ENCODE measurements around the gene PAGR1. TPM values are rescaled to one million over a fixed set of nuclear protein-coding genes. Genes with fewer than 3 reads are reported as not detected.
"Not testable (repeated sequence)": the region's sequence is repeated elsewhere in the genome, so short reads cannot be mapped to it uniquely, and the experiment has no call there.

The PAGR1 gene
- total RNA-seq, 2 donors from 2014 or later: 64.3 to 64.4 TPM

DNA sequence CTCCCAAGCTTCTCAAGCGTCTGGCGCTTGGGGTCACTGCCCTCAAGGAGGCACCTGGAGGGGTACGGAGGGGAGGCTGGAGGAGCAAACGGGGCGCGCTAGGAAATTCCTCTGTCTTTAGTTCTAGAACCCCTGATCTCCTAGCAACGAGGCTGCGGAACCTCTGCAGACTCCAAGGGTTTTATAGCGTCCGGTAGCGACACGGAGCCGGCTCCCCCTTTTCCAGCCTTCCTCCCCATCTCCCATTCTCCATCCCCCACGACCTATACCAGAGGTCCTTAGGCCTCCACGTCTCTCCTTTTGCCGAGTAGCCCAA lies 47.7 kb downstream of the PAGR1 start:
- peak overlapping the region in 1 of 2 donors; percentile 96 for H3K27ac ChIP-seq
- no peaks in the 10 kb centered on the region for H3K9me3 ChIP-seq
- WGBS: 30% methylated on average over 16 of the region's 16 CpGs
- intact Hi-C loops (cut with DNase I): loop anchor here (5.0 kb wide), 2 partner anchors 46 to 139 kb away; partner anchors contain the start of gene PAGR1
- H3K36me3 ChIP-seq: no peaks in the 10 kb centered on the region
- TF ChIP-seq POLR2A (IDR thresholded peaks at IDR 0.05) (no peak), POLR2AphosphoS5 (IDR thresholded peaks at IDR 0.05) (no peak)
- TF ChIP-seq, protein P1, sequence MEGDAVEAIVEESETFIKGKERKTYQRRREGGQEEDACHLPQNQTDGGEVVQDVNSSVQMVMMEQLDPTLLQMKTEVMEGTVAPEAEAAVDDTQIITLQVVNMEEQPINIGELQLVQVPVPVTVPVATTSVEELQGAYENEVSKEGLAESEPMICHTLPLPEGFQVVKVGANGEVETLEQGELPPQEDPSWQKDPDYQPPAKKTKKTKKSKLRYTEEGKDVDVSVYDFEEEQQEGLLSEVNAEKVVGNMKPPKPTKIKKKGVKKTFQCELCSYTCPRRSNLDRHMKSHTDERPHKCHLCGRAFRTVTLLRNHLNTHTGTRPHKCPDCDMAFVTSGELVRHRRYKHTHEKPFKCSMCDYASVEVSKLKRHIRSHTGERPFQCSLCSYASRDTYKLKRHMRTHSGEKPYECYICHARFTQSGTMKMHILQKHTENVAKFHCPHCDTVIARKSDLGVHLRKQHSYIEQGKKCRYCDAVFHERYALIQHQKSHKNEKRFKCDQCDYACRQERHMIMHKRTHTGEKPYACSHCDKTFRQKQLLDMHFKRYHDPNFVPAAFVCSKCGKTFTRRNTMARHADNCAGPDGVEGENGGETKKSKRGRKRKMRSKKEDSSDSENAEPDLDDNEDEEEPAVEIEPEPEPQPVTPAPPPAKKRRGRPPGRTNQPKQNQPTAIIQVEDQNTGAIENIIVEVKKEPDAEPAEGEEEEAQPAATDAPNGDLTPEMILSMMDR (IDR thresholded peaks at IDR 0.05): no peak
- peak overlapping the region in 1 of 2 donors; percentile 99 for H3K4me3 ChIP-seq
- no peak for DNase-seq (ENCODE audit: low spot score)
- H3K4me1 ChIP-seq (replicated peaks): peaks cover 9% of the 10 kb centered on the region
- H3K27me3 ChIP-seq (replicated peaks; ENCODE audit: insufficient read depth): no peaks in the 10 kb centered on the region

DNA sequence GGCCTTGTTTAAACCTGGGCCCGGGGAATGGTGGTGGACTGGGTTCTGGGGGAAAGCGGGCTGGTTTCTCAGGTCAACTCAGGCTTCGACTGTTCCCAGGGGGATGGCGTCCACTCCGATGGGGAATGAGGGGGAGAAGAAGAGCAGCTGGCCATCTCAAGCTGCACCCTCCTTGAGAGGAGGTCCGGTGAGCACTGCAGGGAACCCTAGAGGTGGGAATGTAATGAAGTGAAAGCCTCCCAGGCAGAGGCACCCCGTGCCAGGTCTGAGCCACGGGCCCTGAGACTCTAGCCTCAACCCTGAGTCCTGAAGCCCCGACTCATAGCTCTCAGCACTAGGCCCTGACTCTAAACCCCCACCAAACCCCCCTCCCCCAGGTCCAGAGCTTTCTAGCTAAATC lies 48.3 kb downstream of the PAGR1 start:
- TF ChIP-seq, protein P1 (IDR thresholded peaks at IDR 0.05): no peak
- no peak for TF ChIP-seq POLR2A (IDR thresholded peaks at IDR 0.05)
- TF ChIP-seq POLR2AphosphoS5 (IDR thresholded peaks at IDR 0.05): no peak
- WGBS: 81% methylated on average over 9 of the region's 9 CpGs
- Histone ChIP-seq H3K4me1 (replicated peaks) (peaks cover 5% of the 10 kb centered on the region), H3K4me3 (no peak overlapping the region), H3K27ac (no peak overlapping the region), H3K36me3 (no peaks in the 10 kb centered on the region), H3K9me3 (no peaks in the 10 kb centered on the region), H3K27me3 (replicated peaks; ENCODE audit: insufficient read depth) (no peaks in the 10 kb centered on the region)
- DNase-seq (ENCODE audit: low spot score): no peak
- intact Hi-C loops (cut with DNase I): loop anchor here (5.0 kb wide), 2 partner anchors 47 to 138 kb away; partner anchors contain the start of gene PAGR1

GRCh38 chr16:29868396-29869009 lies 52.6 kb downstream of the PAGR1 start:
- Histone ChIP-seq H3K36me3 (no peaks in the 10 kb centered on the region), H3K9me3 (no peaks in the 10 kb centered on the region), H3K27ac (no peak overlapping the region), H3K4me1 (replicated peaks) (no peaks in the 10 kb centered on the region), H3K27me3 (replicated peaks; ENCODE audit: insufficient read depth) (no peaks in the 10 kb centered on the region), H3K4me3 (no peak overlapping the region)
- TF ChIP-seq POLR2A (IDR thresholded peaks at IDR 0.05) (no peak), POLR2AphosphoS5 (IDR thresholded peaks at IDR 0.05) (no peak)
- TF ChIP-seq, protein P1 (IDR thresholded peaks at IDR 0.05): no peak
- intact Hi-C loops (cut with DNase I): no loop called here
- DNase-seq (ENCODE audit: low spot score): no peak
- WGBS: 66% methylated on average over 8 of the region's 8 CpGs

DNA sequence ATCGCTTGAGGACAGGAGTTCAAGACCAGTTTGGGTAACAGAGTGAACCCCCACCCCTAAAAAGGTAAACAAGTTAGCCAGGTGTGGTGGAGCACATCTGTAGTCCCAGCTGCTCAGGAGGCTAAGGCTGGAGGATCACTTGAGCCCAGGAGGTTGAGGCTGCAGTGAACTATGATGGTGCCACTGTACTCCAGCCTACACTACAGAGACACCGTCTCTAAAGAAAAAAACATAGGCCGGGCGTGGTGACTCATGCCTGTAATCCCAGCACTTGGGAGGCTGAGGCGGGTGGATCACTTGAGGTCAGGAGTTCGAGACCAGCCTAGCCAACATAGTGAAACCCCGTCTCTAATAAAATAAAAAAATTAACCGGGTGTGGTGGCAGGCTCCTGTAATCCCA lies 53.1 kb downstream of the PAGR1 start:
- H3K27me3 ChIP-seq (replicated peaks; ENCODE audit: insufficient read depth); DNase-seq (ENCODE audit: low spot score); H3K27ac ChIP-seq; H3K4me3 ChIP-seq; intact Hi-C loops (cut with DNase I); H3K9me3 ChIP-seq; H3K4me1 ChIP-seq (replicated peaks); H3K36me3 ChIP-seq: not testable (repeated sequence)
- WGBS: 95% methylated on average over 8 of the region's 8 CpGs

Small RNA genes within 50 kb of the gene (small RNA-seq; reads per million reads assigned to genes)
- gene AC009133.6 (0 reads per million in 2 donors), gene AC120114.4 (0 reads per million in 2 donors)

Other genes starting within 250 kb of the PAGR1 start
- 1 to 10 TPM; 1.6 to 2.0 TPM for gene SPN, start 152.9 kb upstream of the PAGR1 start, total RNA-seq
- gene QPRT, start 137.0 kb upstream of the PAGR1 start, total RNA-seq: 10 to 100 TPM in 1 of 2 donors, 1 to 10 TPM in 1; 8.3 to 11.1 TPM
- gene C16orf54, start 70.2 kb upstream of the PAGR1 start, total RNA-seq: 1 to 10 TPM; 1.1 to 1.2 TPM
- gene ZG16, start 37.9 kb upstream of the PAGR1 start, total RNA-seq: not detected
- gene KIF22, start 25.4 kb upstream of the PAGR1 start, total RNA-seq: 10 to 100 TPM; 58.5 to 89.6 TPM
- gene MAZ, start 9.6 kb upstream of the PAGR1 start, total RNA-seq: 100 to 1,000 TPM; 180 to 188 TPM
- 10 to 100 TPM in 1 of 2 donors, 1 to 10 TPM in 1; 6.6 to 19.2 TPM for gene PRRT2, start 4.0 kb upstream of the PAGR1 start, total RNA-seq
- gene MVP, start 4.3 kb downstream of the PAGR1 start, total RNA-seq: 100 to 1,000 TPM in 1 of 2 donors, 10 to 100 TPM in 1; 59.3 to 247 TPM
- gene CDIPT, start 47.1 kb downstream of the PAGR1 start, total RNA-seq: 100 to 1,000 TPM; 121 to 132 TPM
- gene SEZ6L2, start 83.4 kb downstream of the PAGR1 start, total RNA-seq: 10 to 100 TPM; 60.7 to 62.9 TPM
- gene ASPHD1, start 84.3 kb downstream of the PAGR1 start, total RNA-seq: 1 to 10 TPM; 1.2 to 5.1 TPM
- gene KCTD13, start 110.1 kb downstream of the PAGR1 start, total RNA-seq: 100 to 1,000 TPM in 1 of 2 donors, 10 to 100 TPM in 1; 15.9 to 134 TPM
- 100 to 1,000 TPM; 188 to 218 TPM for gene TMEM219, start 145.9 kb downstream of the PAGR1 start, total RNA-seq
- 10 to 100 TPM; 43.8 to 97.4 TPM for gene TAOK2, start 157.7 kb downstream of the PAGR1 start, total RNA-seq
- 10 to 100 TPM; 10.8 to 22.4 TPM for gene HIRIP3, start 179.5 kb downstream of the PAGR1 start, total RNA-seq
- 100 to 1,000 TPM in 1 of 2 donors, 10 to 100 TPM in 1; 51.8 to 113 TPM for gene INO80E, start 180.1 kb downstream of the PAGR1 start, total RNA-seq
- 1 to 10 TPM; 3.0 to 6.4 TPM for gene DOC2A, start 194.9 kb downstream of the PAGR1 start, total RNA-seq
- gene C16orf92, start 207.0 kb downstream of the PAGR1 start, total RNA-seq: not detected
- 10 to 100 TPM in 1 of 2 donors, under 1 TPM in 1; 0.46 to 17.2 TPM for gene TLCD3B, start 215.1 kb downstream of the PAGR1 start, total RNA-seq
- gene ALDOA, start 249.6 kb downstream of the PAGR1 start, total RNA-seq: 100 to 1,000 TPM; 884 to 943 TPM